Kidney (tissue), 14 donors: ENCODE data around the gene METRNL. TPM values are rescaled to one million over a fixed set of nuclear protein-coding genes. Genes with fewer than 3 reads are reported as not detected.

ENCODE experiments used
- DNase-seq, 5 donors: peaks; one replicate each; pipeline ENCODE4 v3.0.0-alpha.2; 2013 to 2020
- FAIRE-seq: peaks from 2 replicates; lab custom pipeline; 2012; peaks lifted over from hg19 to GRCh38; lab: Jason Lieb, UNC
- H3K27ac ChIP-seq, 2 donors: one replicate each; pipeline ENCODE4 v1.7.0; 2013; ENCODE audit warnings: low read depth in 2 of 2, low read length in 2 of 2, inconsistent platforms in 1 of 2
- H3K27me3 ChIP-seq: one replicate; pipeline ENCODE4 v1.7.1; 2013; ENCODE audit warnings: low read length, inconsistent platforms; ENCODE audit not compliant: control insufficient read depth, insufficient read depth
- H3K36me3 ChIP-seq, 3 donors: one replicate each; pipeline versions ENCODE4 v1.7.0 to v1.7.1; 2013; ENCODE audit warnings: low read length in 3 of 3, control low read depth in 1 of 3, inconsistent platforms in 1 of 3; ENCODE audit not compliant: insufficient read depth in 3 of 3, control insufficient read depth in 2 of 3
- H3K4me1 ChIP-seq, 3 donors: one replicate each; pipeline versions ENCODE4 v1.7.0 to v1.7.1; 2013; ENCODE audit warnings: low read length in 3 of 3, inconsistent platforms in 1 of 3, low read depth in 1 of 3; ENCODE audit not compliant: control insufficient read depth in 2 of 3, insufficient read depth in 2 of 3
- H3K4me3 ChIP-seq, 3 donors: one replicate each; pipeline versions ENCODE4 v1.7.0 to v1.8.1; 2013; ENCODE audit warnings: low read length in 3 of 3, control low read depth in 1 of 3, inconsistent platforms in 1 of 3
- H3K9ac ChIP-seq, 3 donors: one replicate each; pipeline versions ENCODE4 v1.7.0 to v1.7.1; 2013; ENCODE audit warnings: low read length in 3 of 3, control low read depth in 1 of 3, inconsistent platforms in 1 of 3
- H3K9me3 ChIP-seq, 3 donors: one replicate each; pipeline versions ENCODE4 v1.7.0 to v1.7.1; 2013; ENCODE audit warnings: low read length in 3 of 3, control low read depth in 1 of 3, inconsistent platforms in 1 of 3; ENCODE audit not compliant: control insufficient read depth in 2 of 3, insufficient read depth in 1 of 3
- CTCF ChIP-seq: IDR thresholded peaks from 3 replicates; pipeline ENCODE4 v1.5.1; 2012; ENCODE audit warnings: mild to moderate bottlenecking, moderate library complexity, borderline replicate concordance; ENCODE audit not compliant: insufficient read depth; ENCODE audit errors: extremely low read depth
- intact Hi-C: fragments of 100-400 bp; cut with DNase I; formaldehyde crosslinking; loops from one replicate; pipeline ENCODE4 v1.11.1; 2022
- polyA plus RNA-seq: library from polyadenylated mRNA; stranded (reverse); fragments of 350-450 nt; fragmentation: Illumina TruSeq; extraction: RNeasy Lipid Tissue Mini Kit (QIAGEN cat#74804); gene quantifications from one replicate; pipeline ENCODE4 v1.2.3, GENCODE V29; 2014; ENCODE audit warnings: low read depth, low replicate concordance; ENCODE audit not compliant: insufficient read depth
- total RNA-seq: library from RNA; stranded (reverse); fragmentation: NEBNext Ultra II Directional; extraction: Animal tissue kit (Norgen Biotek cat#: 25700); gene quantifications from one replicate; pipeline ENCODE4 v1.2.1, GENCODE V29; 2021
- donor health status: control.
- donor health status: control.
- donor health status: control.
- donor health status: control.
- donor health status: control.
- donor health status: DM: yes; HTN: yes; CAD: no.
- donor health status: Normal renal cell carcinoma (clear cell type).

METRNL gene
- total and polyA plus RNA-seq, 2 donors from 2014 or later: 61.5 to 107 TPM

- no peak for FAIRE-seq
- Histone ChIP-seq H3K4me1 (peaks cover 0 to 42% (median 0%) of the 10 kb centered on the region in 3 donors), H3K4me3 (no peak overlapping the region), H3K27me3 (no peaks in the 10 kb centered on the region), H3K36me3 (peaks cover 0 to 17% (median 0%) of the 10 kb centered on the region in 3 donors), H3K9ac (peak overlapping the region in 1 of 3 donors; percentile 40), H3K9me3 (no peaks in the 10 kb centered on the region), H3K27ac (peak overlapping the region; percentile 81 to 85)
- peak in 1 of 5 donors; percentile 63 for DNase-seq
- no peak for TF ChIP-seq CTCF
- intact Hi-C loops: no loop called here
Measured at GRCh38 chr17:83090444-83091256, 11.2 kb downstream of the METRNL start.

GRCh38 chr17:83091257-83092141, 12.1 kb downstream of the METRNL start:
- TF ChIP-seq CTCF: no peak
- H3K4me1 ChIP-seq: peaks cover 0 to 41% (median 0%) of the 10 kb centered on the region in 3 donors
- H3K9ac ChIP-seq: peak overlapping the region in 1 of 3 donors; percentile 29
- H3K36me3 ChIP-seq: peaks cover 0 to 26% (median 5%) of the 10 kb centered on the region in 3 donors
- peak overlapping the region; percentile 81 to 85 for H3K27ac ChIP-seq
- no peak overlapping the region for H3K4me3 ChIP-seq
- intact Hi-C loops: no loop called here
- no peaks in the 10 kb centered on the region for H3K27me3 ChIP-seq
- no peak for FAIRE-seq
- no peaks in the 10 kb centered on the region for H3K9me3 ChIP-seq
- DNase-seq: peak in 4 of 5 donors; percentile 45 to 66 (median 62)

GRCh38 chr17:83092186-83092585, 12.8 kb downstream of the METRNL start:
- H3K27ac ChIP-seq: peak overlapping the region; percentile 81 to 85
- H3K4me1 ChIP-seq: peaks cover 0 to 39% (median 0%) of the 10 kb centered on the region in 3 donors
- FAIRE-seq (no peak), DNase-seq (no peak)
- intact Hi-C loops: no loop called here
- no peak for TF ChIP-seq CTCF
- H3K9ac ChIP-seq: peak overlapping the region in 1 of 3 donors; percentile 29
- H3K36me3 ChIP-seq: peaks cover 0 to 27% (median 5%) of the 10 kb centered on the region in 3 donors
- H3K9me3 ChIP-seq: no peaks in the 10 kb centered on the region
- H3K27me3 ChIP-seq: no peaks in the 10 kb centered on the region
- no peak overlapping the region for H3K4me3 ChIP-seq
